Measurements from ENCODE around the gene SHISAL1.
A peak's percentile ranks its signal among the peaks of the same experiment; 100 is the strongest.
"Not testable (repeated sequence)": the region's sequence is repeated elsewhere in the genome, so short reads cannot be mapped to it uniquely, and the experiment has no call there.

The SHISAL1 gene

GRCh38 chr22:44256556-44257485 is 55.9 kb downstream of the SHISAL1 start:
- DNase-seq, result no peak

DNA sequence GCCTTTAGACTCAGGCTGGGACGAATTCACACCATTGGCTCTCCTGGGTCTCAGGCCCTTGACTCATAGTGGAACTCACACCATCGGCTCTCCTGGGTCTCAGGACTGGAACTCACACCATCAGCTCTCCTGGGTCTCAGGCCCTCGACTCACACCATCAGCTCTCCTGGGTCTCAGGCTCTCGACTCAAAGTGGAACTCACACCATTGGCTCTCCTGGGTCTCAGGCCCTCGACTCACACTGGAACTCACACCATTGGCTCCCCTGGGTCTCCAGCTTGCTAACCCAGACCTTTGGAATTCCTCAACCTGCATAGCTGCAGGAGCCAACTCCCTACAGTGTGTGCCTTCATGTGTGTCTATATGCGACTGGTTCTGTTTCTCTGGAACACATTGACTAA is 56.7 kb downstream of the SHISAL1 start:
- no peak for DNase-seq

- no peak for DNase-seq
Measured at GRCh38 chr22:44254811-44255210, 57.9 kb downstream of the SHISAL1 start.

- DNase-seq, result no peak
Measured at GRCh38 chr22:44249376-44250147, 63.2 kb downstream of the SHISAL1 start.

GRCh38 chr22:44248926-44249325 is 63.8 kb downstream of the SHISAL1 start:
- DNase-seq, result no peak

DNA sequence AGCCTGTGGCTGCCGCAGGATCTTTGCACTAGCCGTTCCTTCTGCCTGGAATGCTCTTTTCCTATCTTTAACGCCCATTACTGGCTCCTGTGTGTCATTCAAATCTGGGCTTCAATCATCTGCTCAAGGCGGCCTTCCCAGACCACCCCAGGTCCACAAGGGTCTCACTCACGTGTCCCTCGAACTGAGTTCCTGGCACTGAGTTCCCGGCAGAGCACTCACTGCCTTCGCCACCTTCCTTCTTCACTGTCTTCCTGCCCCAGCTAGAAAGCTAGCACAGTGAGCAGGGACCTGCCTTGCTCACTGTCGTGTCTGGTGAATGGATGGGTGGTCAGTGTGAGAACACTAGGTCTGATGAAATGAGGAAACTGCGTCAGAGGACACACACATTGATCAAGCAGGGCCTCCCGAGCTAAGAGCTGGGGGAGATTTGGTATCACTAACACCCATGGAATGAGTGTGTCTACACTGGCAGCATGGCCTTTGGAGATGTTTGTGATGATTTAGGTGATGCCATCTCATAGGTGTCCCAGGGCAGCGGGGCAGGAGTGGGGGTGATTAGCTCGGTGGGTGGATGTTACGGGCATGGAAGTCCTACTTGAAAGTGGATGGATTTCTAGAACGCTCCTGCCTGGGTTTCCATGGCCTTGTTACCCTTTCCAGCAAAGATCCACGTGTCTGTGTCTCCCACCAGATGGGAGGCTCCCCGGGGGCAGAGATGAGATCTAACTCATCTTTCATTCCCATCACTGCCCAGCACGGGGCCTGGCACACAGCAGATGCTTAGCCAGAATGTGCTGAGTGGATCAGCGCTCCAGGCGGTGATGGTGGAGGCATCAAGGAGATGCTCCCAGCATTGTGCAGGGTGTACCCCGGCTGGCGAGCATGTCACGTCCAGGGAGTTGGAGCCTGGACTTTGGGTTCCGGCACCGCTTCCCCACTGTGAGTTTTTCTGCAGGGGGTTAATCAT is 64.5 kb downstream of the SHISAL1 start:
- DNase-seq, result no peak

DNA sequence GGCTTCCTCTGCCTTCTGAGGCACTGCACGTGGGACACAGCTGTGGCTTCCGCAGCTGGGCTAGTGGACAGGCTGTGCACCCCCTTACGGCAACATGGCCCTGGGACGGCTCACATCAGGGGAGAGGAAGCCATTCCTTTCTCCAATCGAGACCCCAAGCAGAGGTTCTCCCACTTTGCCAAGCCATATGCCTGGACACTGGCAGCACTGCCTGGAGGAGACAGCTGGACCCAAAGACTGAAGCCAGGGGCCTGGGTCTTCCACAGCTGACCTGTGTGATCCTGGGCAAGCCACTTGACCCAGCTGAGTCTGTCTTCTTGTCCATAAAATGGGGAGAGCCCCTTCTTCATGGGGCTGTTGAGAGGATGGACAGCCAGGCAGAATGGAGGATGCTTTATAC is 65.4 kb downstream of the SHISAL1 start:
- no peak for DNase-seq

DNA sequence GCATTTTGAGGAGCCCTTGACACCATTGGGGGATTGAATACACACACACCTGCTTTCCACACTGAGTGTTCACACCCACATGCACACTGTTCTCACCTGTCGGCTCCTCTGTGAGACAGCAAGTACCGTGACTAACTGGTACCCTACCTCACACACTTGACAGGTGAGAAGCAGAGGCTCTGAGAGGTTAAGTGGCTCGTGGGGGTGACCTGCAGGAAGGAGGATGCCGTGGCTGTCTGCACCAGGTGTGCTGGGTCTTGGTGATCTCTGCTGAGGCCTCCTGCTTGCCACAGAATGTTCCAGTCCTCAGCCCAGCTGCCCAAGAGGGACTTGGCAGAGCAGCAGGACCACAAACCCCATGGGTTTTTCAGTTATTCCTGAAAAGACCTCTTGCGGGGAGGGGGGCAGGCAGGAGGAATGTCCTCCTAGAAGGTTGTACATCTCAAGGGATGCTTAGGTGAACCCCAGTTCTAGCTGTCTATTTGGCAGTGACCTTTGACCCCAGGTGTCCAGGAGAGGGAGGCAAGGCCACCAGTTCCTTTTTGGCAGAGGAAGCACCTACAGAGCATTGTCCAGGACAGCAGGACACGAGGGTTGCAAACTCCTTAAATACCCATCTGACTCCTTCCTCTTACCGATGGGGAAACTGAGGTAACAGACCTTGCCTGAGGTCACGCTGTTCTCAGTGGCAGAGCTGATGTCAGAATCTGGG is 66.0 kb downstream of the SHISAL1 start:
- DNase-seq, result no peak

DNA sequence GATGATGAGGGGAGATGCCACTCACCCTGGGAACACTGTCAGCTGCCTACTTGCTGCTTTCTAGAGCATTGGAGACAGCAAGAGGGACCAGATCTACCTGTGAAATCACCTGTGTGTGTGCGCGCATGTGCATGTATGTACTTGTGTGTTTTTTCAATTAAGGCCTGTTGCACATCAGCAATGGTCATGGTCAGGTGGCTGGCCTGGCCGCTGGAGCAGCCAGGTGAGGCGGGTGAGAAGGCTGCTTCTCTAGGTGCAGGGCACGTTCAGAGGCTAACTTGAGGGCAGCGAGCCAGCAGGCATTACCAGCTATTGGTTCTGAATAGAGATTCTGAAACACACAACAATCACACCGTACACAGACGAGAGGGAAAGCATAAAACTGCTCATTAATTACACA is 66.9 kb downstream of the SHISAL1 start:
- DNase-seq, result no peak

DNA sequence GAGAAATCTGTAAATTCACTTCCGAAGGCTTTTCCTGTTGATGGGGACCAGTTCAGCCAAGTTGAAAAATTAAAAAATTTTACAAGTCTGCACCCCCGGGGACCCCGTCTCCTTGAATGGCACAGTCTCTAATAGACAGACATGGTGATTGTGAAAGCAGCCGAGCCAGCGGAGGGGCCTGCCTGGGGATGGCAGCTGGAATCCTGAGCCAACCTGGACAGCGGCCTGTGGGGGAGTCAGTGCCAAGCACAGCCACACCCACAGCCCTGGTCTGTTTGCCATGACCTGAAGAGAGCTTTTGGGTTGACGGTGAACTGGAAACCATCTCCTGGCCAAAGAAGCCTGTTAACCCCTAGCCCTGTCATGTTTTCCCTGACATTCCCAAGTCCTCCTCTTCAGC is 67.3 kb downstream of the SHISAL1 start:
- DNase-seq, result no peak

- DNase-seq, result no peak
Measured at GRCh38 chr22:44244265-44244822, 68.4 kb downstream of the SHISAL1 start.

DNA sequence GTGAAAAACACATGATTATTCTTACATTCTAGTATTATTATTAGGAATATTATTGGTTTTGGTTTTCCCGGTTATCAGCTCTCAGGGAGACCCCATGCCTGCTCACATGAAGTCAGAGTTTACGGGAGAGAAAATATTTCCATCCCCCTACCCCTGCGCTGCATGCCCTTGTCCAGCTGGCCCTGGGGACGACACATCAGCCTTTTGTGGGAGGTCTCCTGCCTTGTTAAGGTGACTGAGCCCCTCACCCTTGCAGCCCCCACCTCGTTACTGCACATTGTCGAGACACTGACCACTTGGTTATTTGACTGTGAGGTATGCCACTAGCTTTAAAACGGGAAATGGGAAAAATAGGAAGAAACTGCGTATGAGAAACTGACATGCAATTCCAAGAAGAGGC is 69.0 kb downstream of the SHISAL1 start:
- DNase-seq, result no peak

- no peak for DNase-seq
Measured at GRCh38 chr22:44242946-44243724, 69.6 kb downstream of the SHISAL1 start.

DNA sequence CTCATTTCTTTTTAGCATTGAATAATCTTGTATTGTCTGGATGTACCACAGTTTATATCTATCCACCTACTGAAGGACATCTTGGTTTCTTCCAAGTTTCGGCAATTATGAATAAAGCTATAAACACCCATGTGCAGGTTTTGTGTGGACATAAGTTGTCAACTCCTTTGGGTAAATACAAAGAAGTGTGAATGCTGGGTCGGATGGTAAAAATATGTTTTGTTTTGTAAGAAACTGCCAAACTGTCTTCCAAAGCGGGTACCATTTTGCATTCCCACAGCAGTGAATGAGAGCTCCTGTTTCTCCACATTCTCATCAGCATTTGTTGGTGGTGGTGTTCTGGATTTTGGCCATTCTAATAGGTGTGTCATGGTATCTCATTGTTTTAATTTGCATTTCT is 71.6 kb downstream of the SHISAL1 start:
- not testable (repeated sequence) for DNase-seq

DNA sequence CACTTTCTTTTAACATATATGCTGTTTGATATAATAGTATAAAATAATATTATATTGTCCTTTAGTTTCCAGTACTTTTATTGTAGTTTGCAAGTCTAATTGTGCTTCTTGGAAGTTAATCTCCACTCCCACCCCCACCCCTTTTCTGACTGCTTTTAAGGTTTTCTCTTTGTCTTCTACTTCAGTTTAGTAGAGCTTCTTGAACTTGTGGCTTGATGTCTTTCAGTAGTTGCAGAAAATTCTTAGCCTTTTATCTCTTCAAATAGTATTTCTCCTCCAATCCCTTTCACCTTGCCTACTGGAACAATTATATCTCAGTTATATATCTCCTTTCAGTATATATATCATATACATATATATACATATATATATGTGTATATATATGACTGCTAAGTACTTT is 75.5 kb downstream of the SHISAL1 start:
- DNase-seq, result peak in 1 of 3 donors; percentile 2

DNA sequence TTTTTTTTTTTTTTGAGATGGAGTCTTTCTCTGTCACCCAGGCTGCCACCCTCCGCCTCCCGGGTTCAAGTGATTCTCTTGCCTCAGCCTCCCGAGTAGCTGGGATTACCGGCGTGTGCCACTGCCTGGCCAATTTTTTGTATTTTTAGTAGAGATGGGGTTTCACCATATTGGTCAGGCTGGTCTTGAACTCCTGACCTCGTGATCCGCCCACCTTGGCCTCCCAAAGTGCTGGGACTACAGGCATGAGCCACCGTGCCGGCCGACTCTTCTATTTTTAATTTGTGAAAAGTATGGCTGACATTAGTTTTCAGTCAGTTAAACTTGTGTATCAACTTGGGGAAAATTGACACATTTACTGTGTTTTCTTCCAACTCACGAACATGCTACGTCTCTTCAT is 78.4 kb downstream of the SHISAL1 start:
- DNase-seq, result not testable (repeated sequence)

- DNase-seq, result peak in 1 of 3 donors; percentile 13
Measured at GRCh38 chr22:44231233-44231632, 81.5 kb downstream of the SHISAL1 start.

- DNase-seq, result no peak
Measured at GRCh38 chr22:44229809-44230208, 82.9 kb downstream of the SHISAL1 start.

DNA sequence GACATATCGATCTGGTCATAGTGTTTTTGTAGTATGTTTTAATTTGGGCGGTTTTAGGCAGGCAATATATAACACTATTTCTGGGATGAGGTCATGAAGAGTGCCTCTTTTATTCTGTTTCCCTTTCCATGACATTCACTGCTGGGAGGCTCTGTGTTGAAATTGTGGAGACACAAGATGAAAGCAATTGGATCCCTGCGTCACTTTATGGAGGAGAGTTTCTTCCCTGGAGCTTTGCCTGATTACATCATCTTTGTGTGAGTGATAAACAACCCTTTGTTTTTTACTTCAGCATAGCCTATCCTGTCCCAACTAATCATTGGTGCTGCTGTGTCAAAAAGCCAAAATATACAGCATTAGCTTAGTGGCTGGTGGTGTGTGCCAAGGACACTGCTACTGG is 83.4 kb downstream of the SHISAL1 start:
- DNase-seq, result peak in 1 of 3 donors; percentile 17

- DNase-seq, result no peak
Measured at GRCh38 chr22:44225812-44226211, 86.9 kb downstream of the SHISAL1 start.
